ENCODE results near the gene TSFM. TPM values are rescaled to one million over a fixed set of nuclear protein-coding genes. Genes with fewer than 3 reads are reported as not detected.

TSFM gene
- total and polyA plus RNA-seq, 2 of the 13 experiments (the other 11 are each of a cell fraction or from before 2014, with no cell fraction given) = 29.8 to 68.3 TPM

DNA sequence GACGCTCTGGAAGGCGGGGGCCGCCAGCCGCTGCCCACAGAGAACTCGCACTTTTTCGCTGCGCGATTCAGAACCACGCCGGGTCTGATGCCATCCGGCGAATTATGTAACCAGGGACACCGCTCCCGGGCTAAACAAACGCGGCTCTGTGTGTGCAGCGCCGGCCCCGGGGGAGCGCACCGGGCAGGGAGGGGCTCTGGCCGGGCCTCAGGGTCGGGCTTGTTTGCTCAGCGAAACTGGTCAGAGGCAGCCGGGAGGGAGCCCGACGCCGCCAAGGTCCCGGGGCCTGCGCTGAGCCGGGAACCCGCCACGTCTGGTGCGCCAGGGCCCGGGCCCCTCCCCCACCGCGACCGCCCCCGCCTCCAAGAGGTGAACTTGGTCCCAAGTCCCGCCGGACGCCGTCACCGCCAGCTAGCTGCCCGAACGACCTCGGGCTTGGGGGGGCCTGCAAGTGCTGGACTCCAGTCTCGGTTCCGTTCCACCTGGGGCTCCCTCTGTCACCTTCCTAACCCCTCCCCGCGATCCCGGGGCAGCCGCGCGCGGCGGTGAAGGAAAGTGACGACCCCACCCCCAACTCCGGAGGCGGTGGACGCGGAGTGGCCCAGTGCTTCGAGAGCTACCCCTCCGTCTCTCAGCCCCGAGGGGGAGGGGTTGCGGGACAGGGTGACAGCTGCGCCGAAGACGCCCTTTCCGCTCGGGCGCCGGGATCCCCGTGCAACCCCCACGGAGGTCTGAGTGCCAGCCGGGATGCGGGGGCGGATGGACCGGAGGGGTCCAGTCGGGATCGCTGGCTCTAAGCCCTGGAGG lies 63.1 kb downstream of the TSFM start (continued):
- TF ChIP-seq, protein P1, sequence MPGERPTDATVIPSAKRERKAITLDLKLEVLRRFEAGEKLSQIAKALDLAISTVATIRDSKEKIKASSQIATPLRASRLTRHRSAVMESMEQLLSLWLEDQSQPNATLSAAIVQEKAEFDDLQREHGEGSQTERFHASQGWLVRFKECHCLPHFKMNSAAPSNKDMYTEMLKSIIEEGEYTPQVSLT (CRISPR knock-in tag; IDR thresholded peaks at IDR 0.05; ENCODE audit: borderline replicate concordance, low read depth) = no peak
- TF ChIP-seq NONO (IDR thresholded peaks at IDR 0.05) (no peak), NONO (CRISPR knock-in tag; conservative IDR thresholded peaks at IDR 0.05) (peak; percentile 94), RFXAP (CRISPR knock-in tag; IDR thresholded peaks at IDR 0.05; ENCODE audit: borderline replicate concordance) (peak; percentile 9; the same call in 1 of the 2 replicates), MTA1 (CRISPR knock-in tag; IDR thresholded peaks at IDR 0.05; ENCODE audit: borderline replicate concordance) (peak; percentile 82; the same call in 1 of the 2 replicates), TARDBP (CRISPR knock-in tag; IDR thresholded peaks at IDR 0.05) (peak; percentile 73), PITX1 (CRISPR knock-in tag; IDR thresholded peaks at IDR 0.05) (no peak; the same call in 1 of the 2 replicates)
- TF ChIP-seq, protein P2, sequence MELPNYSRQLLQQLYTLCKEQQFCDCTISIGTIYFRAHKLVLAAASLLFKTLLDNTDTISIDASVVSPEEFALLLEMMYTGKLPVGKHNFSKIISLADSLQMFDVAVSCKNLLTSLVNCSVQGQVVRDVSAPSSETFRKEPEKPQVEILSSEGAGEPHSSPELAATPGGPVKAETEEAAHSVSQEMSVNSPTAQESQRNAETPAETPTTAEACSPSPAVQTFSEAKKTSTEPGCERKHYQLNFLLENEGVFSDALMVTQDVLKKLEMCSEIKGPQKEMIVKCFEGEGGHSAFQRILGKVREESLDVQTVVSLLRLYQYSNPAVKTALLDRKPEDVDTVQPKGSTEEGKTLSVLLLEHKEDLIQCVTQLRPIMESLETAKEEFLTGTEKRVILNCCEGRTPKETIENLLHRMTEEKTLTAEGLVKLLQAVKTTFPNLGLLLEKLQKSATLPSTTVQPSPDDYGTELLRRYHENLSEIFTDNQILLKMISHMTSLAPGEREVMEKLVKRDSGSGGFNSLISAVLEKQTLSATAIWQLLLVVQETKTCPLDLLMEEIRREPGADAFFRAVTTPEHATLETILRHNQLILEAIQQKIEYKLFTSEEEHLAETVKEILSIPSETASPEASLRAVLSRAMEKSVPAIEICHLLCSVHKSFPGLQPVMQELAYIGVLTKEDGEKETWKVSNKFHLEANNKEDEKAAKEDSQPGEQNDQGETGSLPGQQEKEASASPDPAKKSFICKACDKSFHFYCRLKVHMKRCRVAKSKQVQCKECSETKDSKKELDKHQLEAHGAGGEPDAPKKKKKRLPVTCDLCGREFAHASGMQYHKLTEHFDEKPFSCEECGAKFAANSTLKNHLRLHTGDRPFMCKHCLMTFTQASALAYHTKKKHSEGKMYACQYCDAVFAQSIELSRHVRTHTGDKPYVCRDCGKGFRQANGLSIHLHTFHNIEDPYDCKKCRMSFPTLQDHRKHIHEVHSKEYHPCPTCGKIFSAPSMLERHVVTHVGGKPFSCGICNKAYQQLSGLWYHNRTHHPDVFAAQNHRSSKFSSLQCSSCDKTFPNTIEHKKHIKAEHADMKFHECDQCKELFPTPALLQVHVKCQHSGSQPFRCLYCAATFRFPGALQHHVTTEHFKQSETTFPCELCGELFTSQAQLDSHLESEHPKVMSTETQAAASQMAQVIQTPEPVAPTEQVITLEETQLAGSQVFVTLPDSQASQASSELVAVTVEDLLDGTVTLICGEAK (IDR thresholded peaks at IDR 0.05) = no peak
- TF ChIP-seq, protein P2 (CRISPR knock-in tag; IDR thresholded peaks at IDR 0.05) = peak; percentile 19; the same call in 1 of the 2 replicates
- TF ChIP-seq, protein P3, sequence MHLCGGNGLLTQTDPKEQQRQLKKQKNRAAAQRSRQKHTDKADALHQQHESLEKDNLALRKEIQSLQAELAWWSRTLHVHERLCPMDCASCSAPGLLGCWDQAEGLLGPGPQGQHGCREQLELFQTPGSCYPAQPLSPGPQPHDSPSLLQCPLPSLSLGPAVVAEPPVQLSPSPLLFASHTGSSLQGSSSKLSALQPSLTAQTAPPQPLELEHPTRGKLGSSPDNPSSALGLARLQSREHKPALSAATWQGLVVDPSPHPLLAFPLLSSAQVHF (CRISPR knock-in tag; IDR thresholded peaks at IDR 0.05) = peak; percentile 89; the same call in 1 of the 2 replicates
- TF ChIP-seq, protein P4, sequence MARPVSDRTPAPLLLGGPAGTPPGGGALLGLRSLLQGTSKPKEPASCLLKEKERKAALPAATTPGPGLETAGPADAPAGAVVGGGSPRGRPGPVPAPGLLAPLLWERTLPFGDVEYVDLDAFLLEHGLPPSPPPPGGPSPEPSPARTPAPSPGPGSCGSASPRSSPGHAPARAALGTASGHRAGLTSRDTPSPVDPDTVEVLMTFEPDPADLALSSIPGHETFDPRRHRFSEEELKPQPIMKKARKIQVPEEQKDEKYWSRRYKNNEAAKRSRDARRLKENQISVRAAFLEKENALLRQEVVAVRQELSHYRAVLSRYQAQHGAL (CRISPR knock-in tag; IDR thresholded peaks at IDR 0.05; ENCODE audit: not compliant biosample characterization) = no peak
- TF ChIP-seq, protein P5, sequence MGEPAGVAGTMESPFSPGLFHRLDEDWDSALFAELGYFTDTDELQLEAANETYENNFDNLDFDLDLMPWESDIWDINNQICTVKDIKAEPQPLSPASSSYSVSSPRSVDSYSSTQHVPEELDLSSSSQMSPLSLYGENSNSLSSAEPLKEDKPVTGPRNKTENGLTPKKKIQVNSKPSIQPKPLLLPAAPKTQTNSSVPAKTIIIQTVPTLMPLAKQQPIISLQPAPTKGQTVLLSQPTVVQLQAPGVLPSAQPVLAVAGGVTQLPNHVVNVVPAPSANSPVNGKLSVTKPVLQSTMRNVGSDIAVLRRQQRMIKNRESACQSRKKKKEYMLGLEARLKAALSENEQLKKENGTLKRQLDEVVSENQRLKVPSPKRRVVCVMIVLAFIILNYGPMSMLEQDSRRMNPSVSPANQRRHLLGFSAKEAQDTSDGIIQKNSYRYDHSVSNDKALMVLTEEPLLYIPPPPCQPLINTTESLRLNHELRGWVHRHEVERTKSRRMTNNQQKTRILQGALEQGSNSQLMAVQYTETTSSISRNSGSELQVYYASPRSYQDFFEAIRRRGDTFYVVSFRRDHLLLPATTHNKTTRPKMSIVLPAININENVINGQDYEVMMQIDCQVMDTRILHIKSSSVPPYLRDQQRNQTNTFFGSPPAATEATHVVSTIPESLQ (CRISPR knock-in tag; conservative IDR thresholded peaks at IDR 0.05) = no peak
